ENCODE data around the gene TST. TPM values are rescaled to one million over a fixed set of nuclear protein-coding genes. Genes with fewer than 3 reads are reported as not detected.
A peak's percentile ranks its signal among the peaks of the same experiment; 100 is the strongest.

Gene TST
- total RNA-seq, 1 experiment from 2014 or later = 29.6 TPM

DNA sequence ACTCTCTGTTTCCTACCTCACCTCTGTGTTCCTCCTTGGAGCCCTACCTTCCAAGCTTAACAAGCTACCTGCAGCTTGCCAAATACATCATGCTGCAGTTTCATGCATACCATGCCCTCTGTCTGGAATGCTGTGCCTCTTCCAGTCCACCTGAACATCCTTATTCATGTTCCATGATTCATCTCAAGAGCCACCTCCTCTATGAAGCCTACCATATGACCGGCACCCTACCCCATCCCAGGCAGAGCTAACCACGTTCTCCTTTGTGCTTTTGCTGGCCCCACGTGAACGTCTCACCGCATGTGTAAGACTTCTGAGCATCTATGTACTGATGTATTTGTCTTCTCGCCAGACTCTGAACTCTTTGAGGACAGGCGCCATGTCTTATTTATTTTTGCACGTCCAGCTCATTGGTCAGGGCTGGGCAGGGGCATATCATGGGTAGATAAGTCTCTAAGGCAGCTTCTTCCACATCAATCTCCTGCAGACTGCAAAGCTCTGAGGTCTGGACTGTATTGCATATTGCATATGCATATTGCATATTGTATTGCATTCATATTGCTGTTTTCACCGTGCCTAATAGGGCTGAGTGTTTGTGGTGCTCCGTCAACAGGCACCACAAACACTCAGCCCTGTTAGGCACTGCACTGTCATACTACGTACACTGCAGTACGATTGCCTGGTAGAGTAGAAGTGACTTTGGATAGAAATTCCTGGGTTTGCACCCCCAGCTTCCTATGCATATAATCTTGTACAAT is 31.0 kb downstream of the TST start:
- Histone ChIP-seq H3K9me3 (peaks cover 8% of the 10 kb centered on the region), H3K36me3 (no peaks in the 10 kb centered on the region), H3K4me3 (no peak overlapping the region), H3K27me3 (peaks cover 42% of the 10 kb centered on the region)
- DNase-seq = no peak

DNA sequence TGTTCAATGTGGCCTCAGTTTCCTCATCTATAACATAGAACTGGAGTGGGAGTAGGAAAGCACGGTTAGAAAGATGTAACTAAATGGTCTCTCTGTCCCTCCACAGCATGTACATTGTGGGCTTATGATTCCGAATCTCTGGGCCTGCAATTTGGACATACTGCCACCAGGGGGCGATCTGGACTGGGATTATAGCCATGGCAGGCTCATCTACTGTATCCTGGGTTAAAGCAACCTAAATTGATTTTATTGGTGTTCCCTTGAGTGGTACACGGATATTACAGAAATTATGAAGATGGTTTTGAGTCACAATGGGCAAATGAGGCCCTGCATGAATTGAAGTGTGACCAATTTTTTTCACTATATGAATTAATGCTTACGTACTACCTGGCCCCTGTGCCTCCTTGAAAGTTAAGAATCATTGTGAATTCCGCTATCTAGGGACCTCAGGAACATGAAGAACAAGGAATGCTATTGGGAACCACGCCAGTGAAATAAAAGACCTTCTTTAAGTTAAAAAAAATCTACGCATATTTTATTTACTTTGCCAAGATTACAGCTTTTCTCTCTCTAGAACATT is 32.9 kb downstream of the TST start:
- no peak overlapping the region for H3K4me3 ChIP-seq
- peaks cover 8% of the 10 kb centered on the region for H3K9me3 ChIP-seq
- no peak for DNase-seq
- peaks cover 35% of the 10 kb centered on the region for H3K27me3 ChIP-seq
- no peaks in the 10 kb centered on the region for H3K36me3 ChIP-seq

DNA sequence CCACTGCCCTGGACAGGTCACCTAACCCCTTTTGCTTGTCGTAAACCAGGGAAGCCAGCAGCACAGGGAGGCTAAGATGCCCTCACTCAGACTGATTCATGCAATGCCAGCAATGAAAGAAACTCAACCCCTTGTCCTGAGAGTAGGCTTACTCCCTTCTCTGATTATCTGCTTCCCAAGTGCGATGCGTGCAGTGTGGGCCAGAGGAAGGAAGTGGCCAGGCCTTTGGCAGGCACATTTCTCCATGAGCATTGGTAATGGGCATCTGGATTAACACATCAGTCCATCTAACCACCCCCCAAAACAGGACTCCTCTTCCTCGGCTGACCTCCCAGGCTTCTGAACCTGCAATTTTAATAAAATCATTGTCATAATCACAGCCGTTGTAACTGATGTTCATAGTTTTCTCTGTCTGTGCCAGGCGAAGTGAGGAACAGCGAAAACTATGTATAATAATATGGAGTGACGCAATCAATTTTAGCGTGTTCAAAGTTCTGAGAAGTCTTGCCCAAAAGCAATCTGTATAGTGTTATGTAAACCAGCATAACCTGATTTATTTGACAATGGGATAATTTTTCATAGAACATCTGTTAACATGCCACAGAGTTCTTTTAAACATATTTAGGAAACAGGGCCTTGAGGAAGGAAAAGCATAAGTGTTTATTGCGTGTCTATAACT is 33.9 kb downstream of the TST start:
- Histone ChIP-seq H3K36me3 (no peaks in the 10 kb centered on the region), H3K27me3 (peaks cover 26% of the 10 kb centered on the region), H3K9me3 (peaks cover 8% of the 10 kb centered on the region), H3K4me3 (no peak overlapping the region)
- DNase-seq = no peak

DNA sequence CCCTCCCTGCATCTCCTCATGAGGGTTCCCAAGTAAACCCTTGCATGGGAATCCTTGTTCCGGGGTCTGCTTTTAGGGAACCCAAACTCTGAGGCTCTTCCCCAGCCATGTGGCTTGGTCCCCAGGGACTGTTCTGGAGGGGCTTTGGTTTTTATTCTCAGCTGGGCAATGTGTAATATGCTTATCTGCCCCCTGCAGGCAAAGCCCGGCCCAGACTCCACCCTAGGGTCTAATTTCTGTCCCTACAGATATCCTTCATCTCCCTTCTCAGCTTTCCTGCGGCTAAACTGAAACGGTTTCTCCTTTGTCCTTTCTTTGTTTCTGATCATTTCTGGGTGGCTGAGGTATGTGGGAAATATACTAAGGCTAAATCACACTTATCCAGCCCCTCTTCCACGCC is 37.1 kb downstream of the TST start:
- no peak for DNase-seq
- H3K36me3 ChIP-seq = no peaks in the 10 kb centered on the region
- H3K9me3 ChIP-seq = peaks cover 8% of the 10 kb centered on the region
- H3K27me3 ChIP-seq = peaks cover 9% of the 10 kb centered on the region
- H3K4me3 ChIP-seq = no peak overlapping the region

DNA sequence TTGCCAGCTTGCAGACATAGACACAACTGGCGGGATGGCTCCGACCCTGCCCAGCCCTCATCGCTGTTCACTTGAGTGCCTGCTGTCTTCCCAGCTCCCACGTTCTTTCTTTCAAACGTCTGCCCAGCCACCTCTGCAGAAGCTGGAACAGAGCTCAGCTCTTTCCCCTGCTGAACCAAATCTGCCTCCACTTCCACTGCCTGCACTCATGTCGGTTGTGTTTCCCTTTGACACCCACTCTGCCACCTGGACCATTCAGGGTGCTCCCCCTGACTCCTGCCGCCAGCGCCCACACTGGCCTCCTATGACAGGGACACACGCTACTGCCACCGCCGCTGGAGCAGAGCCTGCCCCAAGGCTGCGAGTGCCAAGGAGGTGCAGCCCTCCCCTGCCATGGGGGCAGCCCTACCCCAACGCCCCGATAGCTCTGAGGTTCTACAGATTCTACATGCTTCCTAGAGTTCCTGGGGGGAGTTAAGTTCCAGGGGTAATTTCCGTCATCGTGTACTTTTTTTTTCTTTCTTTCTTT is 37.9 kb downstream of the TST start:
- H3K27me3 ChIP-seq = peaks cover 13% of the 10 kb centered on the region
- DNase-seq = no peak
- H3K4me3 ChIP-seq = no peak overlapping the region
- H3K9me3 ChIP-seq = peaks cover 8% of the 10 kb centered on the region
- H3K36me3 ChIP-seq = no peaks in the 10 kb centered on the region

DNA sequence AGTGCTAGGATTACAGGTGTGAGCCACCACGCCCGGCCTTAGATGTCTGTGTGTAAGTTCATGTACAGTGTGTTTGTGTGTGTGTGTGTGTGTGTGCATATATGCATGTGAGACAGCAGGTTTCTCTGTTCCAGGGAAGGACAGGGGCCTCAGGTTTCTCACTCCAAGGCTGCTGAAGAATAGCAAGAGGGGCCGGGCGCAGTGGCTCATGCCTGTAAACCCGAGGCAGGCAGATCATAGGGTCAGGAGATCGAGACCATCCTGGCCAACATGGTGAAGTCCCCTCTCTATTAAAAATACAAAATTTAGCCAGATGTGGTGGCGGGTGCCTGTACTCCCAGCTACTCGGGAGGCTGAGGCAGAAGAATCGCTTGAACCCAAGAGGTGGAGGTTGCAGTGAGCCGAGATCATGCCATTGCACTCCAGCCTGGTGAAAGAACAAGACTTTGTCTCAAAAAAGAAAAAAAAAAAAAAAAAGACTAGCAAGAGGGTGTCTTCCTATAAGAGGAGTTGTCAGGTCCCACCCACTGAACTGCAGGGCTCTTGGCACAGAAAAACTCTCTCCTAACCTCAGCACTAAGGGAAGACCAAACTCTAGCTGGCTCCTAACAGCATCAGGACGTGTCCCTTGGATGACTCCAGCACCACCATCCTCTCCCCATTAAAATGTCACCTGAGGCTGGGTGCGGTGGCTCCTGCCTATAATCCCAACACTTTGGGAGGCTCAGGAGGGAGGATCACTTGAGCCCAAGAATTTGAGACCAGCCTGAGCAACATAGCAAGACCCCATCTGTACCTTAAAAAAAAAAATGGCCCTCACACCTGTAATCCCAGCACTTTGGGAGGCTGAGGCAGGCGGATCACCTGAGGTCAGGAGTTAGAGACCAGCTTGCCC is 40.0 kb downstream of the TST start:
- no peaks in the 10 kb centered on the region for H3K36me3 ChIP-seq
- no peaks in the 10 kb centered on the region for H3K9me3 ChIP-seq
- no peak overlapping the region for H3K4me3 ChIP-seq
- no peak for DNase-seq
- peaks cover 14% of the 10 kb centered on the region for H3K27me3 ChIP-seq

DNA sequence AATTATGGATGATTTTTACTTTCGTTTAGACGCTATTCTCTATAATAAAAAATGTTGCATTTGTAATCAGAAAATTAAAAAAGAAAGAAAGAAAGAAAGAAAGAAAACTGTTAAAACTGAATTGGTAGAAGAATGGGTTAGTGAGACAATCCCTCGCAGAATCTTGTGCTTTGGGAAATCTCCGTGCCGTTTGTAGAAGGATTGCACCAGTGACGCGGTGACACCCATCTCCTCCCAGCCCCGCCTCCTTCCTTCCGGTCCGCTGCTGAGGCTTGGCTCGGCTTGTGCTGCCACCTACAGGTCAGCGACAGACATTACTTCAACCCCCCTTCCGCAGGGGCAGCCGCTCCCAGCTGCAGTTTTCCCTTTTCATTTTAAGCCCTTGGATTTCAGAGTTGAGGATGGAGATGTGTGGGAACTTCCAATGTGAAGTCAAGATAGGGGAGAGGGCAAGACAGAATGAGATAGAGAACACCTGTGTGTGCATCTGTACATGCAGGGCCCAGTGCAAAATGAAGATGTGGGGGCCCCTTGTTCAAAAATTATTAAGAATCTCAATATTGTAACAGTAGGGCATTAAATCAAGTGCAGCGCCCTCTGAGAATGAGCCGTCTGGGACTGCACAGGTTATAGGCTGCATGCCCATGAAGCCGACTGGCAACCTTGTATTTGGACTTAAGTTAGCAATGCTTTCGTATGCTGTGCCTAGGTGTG is 41.1 kb downstream of the TST start:
- Histone ChIP-seq H3K36me3 (no peaks in the 10 kb centered on the region), H3K4me3 (peak overlapping the region; percentile 48), H3K9me3 (no peaks in the 10 kb centered on the region), H3K27me3 (peaks cover 9% of the 10 kb centered on the region)
- DNase-seq = peak; percentile 80

DNA sequence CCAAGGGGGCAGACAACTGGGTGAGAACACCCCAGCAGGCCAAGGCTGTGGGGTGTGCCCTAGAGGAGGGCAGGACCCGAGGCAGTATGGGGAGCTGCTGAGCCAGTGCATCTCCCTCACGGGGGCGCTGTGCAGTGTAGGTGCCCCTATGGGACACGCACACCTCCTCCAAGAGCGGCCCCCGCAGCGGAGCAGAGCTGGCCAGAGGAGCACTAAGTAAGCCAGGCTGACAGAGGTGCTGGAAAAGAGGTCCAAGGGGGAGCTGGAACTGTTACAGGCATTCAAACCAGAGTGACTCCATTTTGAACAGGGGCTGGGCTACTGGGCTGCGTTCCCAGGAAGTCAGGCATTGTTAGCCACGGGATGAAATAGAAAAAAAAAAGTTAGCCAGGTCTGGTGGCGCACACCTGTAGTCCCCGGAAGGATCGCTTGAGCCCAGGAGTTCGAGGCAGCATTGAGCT is 41.8 kb downstream of the TST start:
- DNase-seq = peak; percentile 64
- Histone ChIP-seq H3K36me3 (no peaks in the 10 kb centered on the region), H3K27me3 (peaks cover 6% of the 10 kb centered on the region), H3K9me3 (no peaks in the 10 kb centered on the region), H3K4me3 (peak overlapping the region; percentile 48)

DNA sequence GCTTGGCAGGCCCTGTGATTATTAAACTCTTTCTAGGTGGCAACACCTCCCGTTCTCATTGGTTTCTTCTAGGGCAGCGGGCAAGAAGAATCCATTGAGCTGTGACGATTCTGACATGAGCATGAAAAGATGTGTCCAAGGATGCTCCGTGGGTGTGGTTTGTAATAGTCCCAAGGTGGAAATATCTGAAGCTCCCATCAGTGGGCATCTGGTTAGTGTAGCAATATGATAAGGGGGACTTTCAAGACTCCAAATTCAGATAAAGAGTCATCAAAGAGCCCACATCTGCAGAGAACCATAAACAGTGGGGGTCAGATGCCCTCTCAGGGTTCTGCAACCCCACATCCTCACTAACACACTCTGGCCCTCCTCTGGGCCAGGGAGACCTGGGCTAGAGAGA is 42.6 kb downstream of the TST start:
- Histone ChIP-seq H3K36me3 (no peaks in the 10 kb centered on the region), H3K9me3 (no peaks in the 10 kb centered on the region), H3K27me3 (peaks cover 4% of the 10 kb centered on the region; the same call in 1 of the 2 replicates), H3K4me3 (no peak overlapping the region)
- DNase-seq = no peak

DNA sequence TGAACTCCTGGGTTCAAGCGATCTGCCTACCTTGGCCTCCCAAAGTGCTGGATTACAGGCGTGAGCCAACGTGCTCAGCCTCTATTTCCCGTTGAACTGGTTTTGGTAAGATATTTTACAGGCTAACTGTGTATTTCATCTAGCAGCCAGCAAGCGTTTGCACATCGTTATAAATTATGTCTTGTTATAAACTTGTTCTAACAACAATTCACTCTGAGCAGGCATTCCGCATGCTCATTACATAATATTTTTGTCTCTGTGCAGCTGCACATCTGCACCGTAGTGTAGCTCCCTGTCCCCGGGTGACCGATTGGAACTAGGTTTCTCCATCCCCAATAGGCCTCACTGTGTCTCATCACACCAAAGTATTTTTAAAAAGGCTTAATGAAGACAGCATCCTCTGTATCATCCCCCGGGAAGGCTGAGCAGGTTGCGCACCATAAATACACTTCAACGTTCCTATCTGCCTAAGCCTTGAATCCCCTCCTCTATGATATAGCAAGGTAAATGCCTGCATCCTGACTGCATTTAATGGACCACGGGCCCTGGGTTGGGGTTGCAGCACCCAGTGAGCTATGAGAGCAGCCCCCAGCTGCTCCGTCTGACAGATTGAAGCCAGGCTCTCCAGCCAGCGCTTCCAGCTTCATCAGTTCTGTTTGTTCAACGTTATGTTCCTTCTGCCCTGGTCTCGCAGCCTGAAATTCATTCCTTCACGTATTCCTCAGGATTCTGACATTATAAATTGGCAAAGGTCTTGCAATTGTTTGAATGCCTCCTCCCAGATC is 47.7 kb downstream of the TST start:
- H3K9me3 ChIP-seq = no peaks in the 10 kb centered on the region
- H3K27me3 ChIP-seq = peaks cover 3% of the 10 kb centered on the region; the same call in 1 of the 2 replicates
- no peak overlapping the region for H3K4me3 ChIP-seq
- DNase-seq = no peak
- no peaks in the 10 kb centered on the region for H3K36me3 ChIP-seq

DNA sequence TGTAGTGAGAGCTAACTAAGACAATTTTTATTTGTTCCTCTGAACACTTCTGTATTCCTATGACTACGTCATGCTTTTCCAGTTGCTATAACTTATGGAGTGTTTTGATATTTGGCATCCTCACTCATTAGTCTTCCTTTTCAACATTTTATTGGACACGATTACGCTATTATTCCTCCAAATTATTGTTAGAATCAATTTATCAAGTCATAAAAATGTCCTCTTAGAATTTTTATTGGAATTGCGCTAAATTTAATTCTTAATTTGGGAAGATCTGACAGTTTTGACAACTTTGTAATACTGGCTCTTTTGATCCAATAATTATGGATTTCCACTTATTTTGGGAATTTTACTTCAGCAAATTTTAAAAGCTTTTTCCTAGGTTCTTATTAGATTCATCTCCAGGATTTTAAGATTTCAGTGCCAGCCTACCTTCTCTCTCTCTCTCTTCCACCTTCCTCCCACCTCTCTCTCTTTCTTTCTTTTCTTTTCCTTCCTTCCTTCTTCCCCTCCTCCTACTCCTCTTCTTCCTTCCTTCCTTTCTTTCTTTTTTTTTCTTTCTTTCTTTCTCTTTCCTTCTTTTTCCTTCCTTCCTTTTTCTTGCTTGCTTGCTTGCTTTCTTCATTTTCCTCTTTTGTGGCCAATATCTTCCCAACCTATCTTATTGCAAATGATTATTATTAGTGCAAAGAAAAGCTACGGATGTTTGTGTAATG is 50.8 kb downstream of the TST start:
- H3K36me3 ChIP-seq = no peaks in the 10 kb centered on the region
- no peaks in the 10 kb centered on the region for H3K9me3 ChIP-seq
- no peaks in the 10 kb centered on the region; the same call in 1 of the 2 replicates for H3K27me3 ChIP-seq
- no peak overlapping the region for H3K4me3 ChIP-seq
- DNase-seq = no peak

DNA sequence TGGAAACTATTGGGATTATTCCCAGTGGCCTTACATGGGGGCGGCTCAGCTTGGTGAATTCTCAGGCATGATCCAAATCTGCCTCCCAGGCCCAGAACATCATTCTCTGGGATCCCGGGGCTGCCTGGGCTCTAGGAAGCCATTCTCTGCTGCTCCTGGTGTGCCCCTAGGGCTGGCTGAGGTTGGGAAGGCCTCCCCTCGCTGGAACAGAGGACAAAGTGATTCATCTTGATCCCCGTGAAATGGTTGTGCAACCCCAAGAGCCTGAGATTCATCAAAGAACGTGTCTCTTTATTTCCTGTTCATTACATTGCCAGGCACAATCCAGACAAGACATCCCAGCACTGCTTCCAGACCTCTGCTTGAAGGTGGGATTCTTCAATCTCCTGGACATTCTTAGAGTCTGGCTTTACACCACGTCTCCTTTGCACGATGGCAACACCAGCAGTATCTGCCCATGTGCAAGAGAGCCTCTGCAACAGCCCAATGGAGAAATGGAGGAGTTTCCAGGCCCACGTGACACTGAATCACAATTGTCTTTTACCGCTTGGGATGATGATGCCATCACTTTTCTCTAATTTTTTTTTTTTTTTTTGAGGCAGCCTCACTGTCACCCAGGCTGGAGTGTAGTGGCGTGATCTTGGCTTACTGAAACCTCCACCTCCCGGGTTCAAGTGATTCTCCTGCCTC is 52.3 kb downstream of the TST start:
- Histone ChIP-seq H3K9me3 (no peaks in the 10 kb centered on the region), H3K4me3 (no peak overlapping the region), H3K27me3 (no peaks in the 10 kb centered on the region; the same call in 1 of the 2 replicates), H3K36me3 (no peaks in the 10 kb centered on the region)
- DNase-seq = no peak

DNA sequence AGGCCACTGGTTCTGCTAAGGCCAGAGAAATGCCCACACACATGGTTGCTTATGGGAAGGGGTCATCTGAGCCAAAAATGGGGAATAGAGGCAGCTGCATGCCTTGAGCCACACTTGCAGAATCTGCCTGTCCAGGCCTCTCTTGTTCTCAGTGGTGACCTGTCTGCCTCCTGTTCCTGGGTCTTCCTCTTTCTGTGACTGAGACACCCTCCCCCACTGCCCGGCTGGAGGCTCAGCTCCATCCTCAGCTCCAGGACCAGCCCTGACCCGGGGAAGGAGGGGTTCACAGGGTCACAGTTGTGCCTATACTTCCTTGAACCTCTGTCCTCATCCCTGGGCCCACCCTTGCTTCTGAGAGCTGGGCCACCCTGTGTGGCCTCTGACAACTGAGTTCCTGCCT is 53.6 kb downstream of the TST start:
- Histone ChIP-seq H3K4me3 (no peak overlapping the region), H3K27me3 (no peaks in the 10 kb centered on the region; the same call in 1 of the 2 replicates), H3K9me3 (no peaks in the 10 kb centered on the region), H3K36me3 (no peaks in the 10 kb centered on the region)
- DNase-seq = no peak

DNA sequence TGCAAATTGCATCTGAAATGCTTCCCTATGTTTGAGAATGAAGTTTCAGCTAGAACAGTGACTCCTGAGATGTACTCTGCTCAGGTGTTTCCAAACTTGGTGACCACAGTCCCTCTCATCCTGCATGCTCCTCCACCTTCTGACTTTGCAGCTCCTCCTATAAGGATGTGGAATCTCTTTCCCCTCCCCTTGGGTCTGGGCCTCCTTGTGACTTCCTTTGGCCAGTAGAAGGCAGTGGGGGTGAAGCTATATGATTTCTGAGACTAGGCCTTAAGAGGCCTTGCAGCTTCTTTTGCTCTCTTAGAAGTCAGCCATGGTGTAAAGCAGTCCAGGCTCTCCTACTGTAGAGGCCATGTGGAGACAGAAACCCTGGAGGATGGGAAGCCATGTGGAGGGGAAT is 55.1 kb downstream of the TST start:
- Histone ChIP-seq H3K27me3 (peaks cover 3% of the 10 kb centered on the region), H3K4me3 (no peak overlapping the region), H3K36me3 (no peaks in the 10 kb centered on the region), H3K9me3 (no peaks in the 10 kb centered on the region)
- DNase-seq = no peak

All from MG63 (cell line).